Heart left ventricle (tissue), 13 donors: ENCODE measurements around the gene ACAP3.

Experiments
- CTCF ChIP-seq, 12 donors: fragments of 200-600 bp; sonication (generic) in 4 of 12; IDR thresholded peaks; one replicate each; pipeline versions ENCODE4 v1.5.0 to v1.8.0; 2018 to 2022; ENCODE audit warnings: antibody characterized with exemption in 12 of 12, mild to moderate bottlenecking in 5 of 12
- POLR2A ChIP-seq, 2 donors: fragments of 450-650 bp; IDR thresholded peaks; one replicate each; pipeline ENCODE4 v1.6.1; 2017; ENCODE audit warnings: antibody characterized with exemption in 2 of 2, mild to moderate bottlenecking in 2 of 2, moderate library complexity in 2 of 2
- donor health status: ischemic (EF 13 %, LVEDD 7.1; RV severe dilation, severe dysfunction).
- donor health status: DM: no; HTN: yes; CAD: no.
- donor health status: DM: no; HTN: no; CAD: no.
- donor health status: ischemic (EF 25% LVEDD 6.9; RV normal size, moderate dysfunction).
- donor health status: ischemic (EF 25% LVEDD 5.7; RV mildly dilated, moderate dysfunction).
- donor health status: ischemic (EF 35%, LVEDD 5.7; RV mildly dilated, moderate dysfunction).
- donor health status: nonischemic (EF 11% LVEDD 7.7; RV severe dilation, severe dysfunction).
- donor health status: DM: yes; HTN: yes; CAD: no.
- donor health status: PGD.
- donor health status: ischemic (EF 29% LVEDD 5.4; RV normal size, mild dysfunction).
- donor health status: nonischemic (EF 23%, LVEDD 6.1; RV moderate dilation, normal function).

DNA sequence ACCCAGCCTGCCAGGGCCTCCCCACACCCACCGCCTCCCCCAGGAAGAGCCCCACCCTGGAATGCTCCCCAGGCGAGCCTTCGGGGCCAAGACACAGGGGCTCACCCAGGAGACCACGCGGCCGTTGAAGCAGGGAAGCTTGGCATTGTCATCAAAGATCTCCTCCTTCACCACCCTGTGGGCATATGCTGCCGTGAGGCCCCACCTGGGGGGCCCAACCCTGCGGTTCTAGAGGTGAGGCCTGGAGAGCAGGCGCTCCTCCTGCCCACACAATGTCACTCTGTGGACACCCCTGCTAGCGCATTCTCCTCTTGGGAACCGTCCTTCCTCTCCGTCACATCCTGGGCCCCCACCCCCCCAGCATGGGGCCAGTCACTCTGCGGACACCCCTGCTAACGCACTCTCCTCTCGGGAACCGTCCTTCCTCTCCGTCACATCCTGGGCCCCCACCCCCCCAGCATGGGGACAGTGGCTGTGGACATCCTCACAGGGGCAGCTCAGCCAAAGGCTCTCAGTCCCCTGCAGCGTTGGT, 34.9 kb upstream of the ACAP3 start:
- TF ChIP-seq CTCF (IDR thresholded peaks at IDR 0.05) (no peak), POLR2A (IDR thresholded peaks at IDR 0.05) (no peak)
